Heart right ventricle (tissue), 16 donors: ENCODE results near the gene NRXN2. TPM values are rescaled to one million over a fixed set of nuclear protein-coding genes. Genes with fewer than 3 reads are reported as not detected.

Source experiments
- ATAC-seq, 8 donors: fragments of 200-7000 bp; cut with Tn5 transposase; one replicate each; pipeline ENCODE4 v1.9.1; 2020; ENCODE audit warnings: mild to moderate bottlenecking in 8 of 8, moderate library complexity in 8 of 8, moderate number of reproducible peaks in 1 of 8
- DNase-seq, 2 donors: peaks; one replicate each; pipeline ENCODE4 v3.0.0-alpha.2; 2020
- H3K27ac ChIP-seq, 10 donors: fragments of 200-600 bp; sonication (generic) in 2 of 10; one replicate each; pipeline versions ENCODE4 v1.5.0 to v1.8.0; 2020 to 2022; ENCODE audit warnings: mild to moderate bottlenecking in 3 of 10
- H3K27me3 ChIP-seq, 7 donors: fragments of 200-600 bp; one replicate each; pipeline ENCODE4 v1.8.0; 2021 to 2022; ENCODE audit warnings: mild to moderate bottlenecking in 2 of 7
- H3K36me3 ChIP-seq, 9 donors: fragments of 200-600 bp; sonication (generic) in 1 of 9; one replicate each; pipeline versions ENCODE4 v1.5.0 to v1.8.0; 2020 to 2022; ENCODE audit warnings: mild to moderate bottlenecking in 2 of 9
- H3K4me1 ChIP-seq, 9 donors: fragments of 200-600 bp; sonication (generic) in 1 of 9; one replicate each; pipeline versions ENCODE4 v1.5.0 to v1.8.0; 2020 to 2022; ENCODE audit warnings: mild to moderate bottlenecking in 4 of 9
- H3K4me3 ChIP-seq, 10 donors: fragments of 200-600 bp; sonication (generic) in 2 of 10; one replicate each; pipeline versions ENCODE4 v1.5.0 to v1.8.0; 2020 to 2022; ENCODE audit warnings: mild to moderate bottlenecking in 7 of 10, moderate library complexity in 2 of 10
- H3K9me3 ChIP-seq, 11 donors: fragments of 200-600 bp in 10 of 11; sonication (generic) in 2 of 11; one replicate each; pipeline versions ENCODE4 v1.5.0 to v1.8.0; 2013 to 2022; ENCODE audit warnings: mild to moderate bottlenecking in 2 of 11, control low read depth in 1 of 11, moderate library complexity in 1 of 11
- WGBS, 2 donors: extraction: QIAGEN DNeasy Blood & Tissue Kit; methylation state at CpG; one replicate each; pipeline ENCODE4 v1.1.7; 2013; ENCODE audit warnings: inconsistent platforms in 1 of 2; 5-methylcytosine and 5-hydroxymethylcytosine counted together
- intact Hi-C, 10 donors: fragments of 100-400 bp; cut with DNase I; formaldehyde crosslinking; loops; one replicate each; pipeline versions ENCODE4 v1.11.1 to v1.14.2; 2022
- polyA plus RNA-seq, 2 donors: library from polyadenylated mRNA; stranded (reverse); fragments of 200-250 nt; gene quantifications; one replicate each; pipeline ENCODE4 v1.2.3, GENCODE V29; 2013
- total RNA-seq, 10 donors: library from RNA; stranded (reverse); fragmentation: NEBNext Ultra II Directional in 3 of 10; extraction: Animal tissue kit (Norgen Biotek cat#: 25700) in 3 of 10; gene quantifications; one replicate each; pipeline versions ENCODE4 v1.2.1 to v1.2.4, GENCODE V29; 2021 to 2023
- TF ChIP-seq, protein P1 (sequence below), 9 donors: fragments of 200-600 bp; sonication (generic) in 2 of 9; IDR thresholded peaks; one replicate each; pipeline versions ENCODE4 v1.5.0 to v1.8.0; 2021 to 2022; ENCODE audit warnings: antibody characterized with exemption in 9 of 9, mild to moderate bottlenecking in 5 of 9, moderate library complexity in 1 of 9
- donor health status: Arrhythmogenic right ventricular cardiomyopathy.
- donor health status: ischemic (EF 13 %, LVEDD 7.1; RV severe dilation, severe dysfunction).
- donor health status: healthy with polysubstance abuse.
- donor health status: DM: no; HTN: yes; CAD: no.
- donor health status: DM: no; HTN: no; CAD: no.
- donor health status: ischemic (EF 25% LVEDD 6.9; RV normal size, moderate dysfunction).
- donor health status: ischemic (EF 25% LVEDD 5.7; RV mildly dilated, moderate dysfunction).
- donor health status: healthy.
- donor health status: DM: yes; HTN: yes; CAD: no.
- donor health status: Ischemic cardiomyopathy.
- donor health status: ischemic (EF 35%, LVEDD 5.7; RV mildly dilated, moderate dysfunction).
- donor health status: nonischemic (EF 11% LVEDD 7.7; RV severe dilation, severe dysfunction).
- donor health status: DM: yes; HTN: yes; CAD: no.
- donor health status: PGD.
- donor health status: ischemic (EF 29% LVEDD 5.4; RV normal size, mild dysfunction).
- donor health status: nonischemic (EF 23%, LVEDD 6.1; RV moderate dilation, normal function).

Gene NRXN2
- total and polyA plus RNA-seq, 12 donors = 0.45 to 5.5 (median 1.4) TPM

GRCh38 chr11:64610596-64610995 lies 112.4 kb downstream of the NRXN2 start:
- ATAC-seq (no peak), DNase-seq (no peak)
- no peak overlapping the region for H3K4me3 ChIP-seq
- no peaks in the 10 kb centered on the region for H3K9me3 ChIP-seq
- no peak overlapping the region for H3K27ac ChIP-seq
- H3K27me3 ChIP-seq = peaks cover 0 to 40% (median 14%) of the 10 kb centered on the region in 7 donors
- intact Hi-C loops = no loop called here
- 97% methylated on average over 3 of the region's 3 CpGs for WGBS, 2 donors
- H3K4me1 ChIP-seq = peaks cover 0 to 15% (median 9%) of the 10 kb centered on the region in 9 donors
- TF ChIP-seq, protein P1, sequence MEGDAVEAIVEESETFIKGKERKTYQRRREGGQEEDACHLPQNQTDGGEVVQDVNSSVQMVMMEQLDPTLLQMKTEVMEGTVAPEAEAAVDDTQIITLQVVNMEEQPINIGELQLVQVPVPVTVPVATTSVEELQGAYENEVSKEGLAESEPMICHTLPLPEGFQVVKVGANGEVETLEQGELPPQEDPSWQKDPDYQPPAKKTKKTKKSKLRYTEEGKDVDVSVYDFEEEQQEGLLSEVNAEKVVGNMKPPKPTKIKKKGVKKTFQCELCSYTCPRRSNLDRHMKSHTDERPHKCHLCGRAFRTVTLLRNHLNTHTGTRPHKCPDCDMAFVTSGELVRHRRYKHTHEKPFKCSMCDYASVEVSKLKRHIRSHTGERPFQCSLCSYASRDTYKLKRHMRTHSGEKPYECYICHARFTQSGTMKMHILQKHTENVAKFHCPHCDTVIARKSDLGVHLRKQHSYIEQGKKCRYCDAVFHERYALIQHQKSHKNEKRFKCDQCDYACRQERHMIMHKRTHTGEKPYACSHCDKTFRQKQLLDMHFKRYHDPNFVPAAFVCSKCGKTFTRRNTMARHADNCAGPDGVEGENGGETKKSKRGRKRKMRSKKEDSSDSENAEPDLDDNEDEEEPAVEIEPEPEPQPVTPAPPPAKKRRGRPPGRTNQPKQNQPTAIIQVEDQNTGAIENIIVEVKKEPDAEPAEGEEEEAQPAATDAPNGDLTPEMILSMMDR (IDR thresholded peaks at IDR 0.05) = no peak
- no peaks in the 10 kb centered on the region for H3K36me3 ChIP-seq

GRCh38 chr11:64609436-64610047 lies 113.5 kb downstream of the NRXN2 start:
- H3K36me3 ChIP-seq = no peaks in the 10 kb centered on the region
- no peak overlapping the region for H3K4me3 ChIP-seq
- H3K4me1 ChIP-seq = peaks cover 0 to 15% (median 9%) of the 10 kb centered on the region in 9 donors
- DNase-seq = peak in 1 of 2 donors; percentile 1
- intact Hi-C loops = no loop called here
- peaks cover 0 to 41% (median 14%) of the 10 kb centered on the region in 7 donors for H3K27me3 ChIP-seq
- H3K9me3 ChIP-seq = no peaks in the 10 kb centered on the region
- H3K27ac ChIP-seq = no peak overlapping the region
- WGBS, 2 donors = 71 to 93% methylated on average over 5 of the region's 5 CpGs
- TF ChIP-seq, protein P1 (IDR thresholded peaks at IDR 0.05) = no peak
- ATAC-seq = peak in 1 of 8 donors; percentile 10

- 58 to 65% methylated on average over 12 of the region's 12 CpGs for WGBS, 2 donors
- H3K4me3 ChIP-seq = peak overlapping the region in 4 of 10 donors; percentile 32 to 41 (median 36)
- H3K36me3 ChIP-seq = no peaks in the 10 kb centered on the region
- ATAC-seq = no peak
- no peaks in the 10 kb centered on the region for H3K9me3 ChIP-seq
- H3K27me3 ChIP-seq = peaks cover 0 to 41% (median 14%) of the 10 kb centered on the region in 7 donors
- intact Hi-C loops = no loop called here
- peaks cover 0 to 15% (median 9%) of the 10 kb centered on the region in 9 donors for H3K4me1 ChIP-seq
- DNase-seq = peak in 1 of 2 donors; percentile 3
- TF ChIP-seq, protein P1 (IDR thresholded peaks at IDR 0.05) = no peak
- H3K27ac ChIP-seq = no peak overlapping the region
These were observed 114.4 kb downstream of the NRXN2 start for GRCh38 chr11:64608636-64609035.

GRCh38 chr11:64608046-64608445 lies 115.0 kb downstream of the NRXN2 start:
- DNase-seq (peak in 1 of 2 donors; percentile 28), ATAC-seq (peak in 7 of 8 donors; percentile 54 to 78 (median 66))
- intact Hi-C loops = no loop called here
- Histone ChIP-seq H3K4me3 (peak overlapping the region in 8 of 10 donors; percentile 2 to 41 (median 28)), H3K27me3 (peaks cover 0 to 41% (median 14%) of the 10 kb centered on the region in 7 donors), H3K9me3 (no peaks in the 10 kb centered on the region), H3K36me3 (no peaks in the 10 kb centered on the region), H3K27ac (no peak overlapping the region), H3K4me1 (peaks cover 0 to 15% (median 9%) of the 10 kb centered on the region in 9 donors)
- TF ChIP-seq, protein P1 (IDR thresholded peaks at IDR 0.05) = no peak
- WGBS, 2 donors = 15 to 19% methylated on average over 18 of the region's 18 CpGs
